AG04450 (cell line): ENCODE measurements around the gene SULT1B1. TPM values are rescaled to one million over a fixed set of nuclear protein-coding genes. Genes with fewer than 3 reads are reported as not detected.

ENCODE experiments used
- CTCF ChIA-PET: fragments of 300-600, 350-600 bp; formaldehyde crosslinking; extraction: SDS; loops from one replicate; lab custom pipeline; 2022; ENCODE audit warnings: antibody characterized with exemption, inconsistent platforms; lab: Charles Lee
- POLR2A ChIA-PET: fragments of 350-600 bp; formaldehyde crosslinking; extraction: SDS; loops from one replicate; lab custom pipeline; 2021; ENCODE audit warnings: antibody characterized with exemption, inconsistent platforms; lab: Yijun Ruan, JAX
- DNase-seq: peaks from one replicate; pipeline ENCODE4 v3.0.0-alpha.2; 2011; ENCODE audit warnings: low read depth, low spot score
- H3K27ac ChIP-seq: one replicate; pipeline ENCODE4 v1.5.1; 2012; ENCODE audit warnings: low read depth, low read length, control low read depth
- H3K27me3 ChIP-seq: one replicate; pipeline ENCODE4 v1.6.0; 2012; ENCODE audit warnings: low read length; ENCODE audit not compliant: control insufficient read depth, insufficient read depth
- H3K4me3 ChIP-seq: 2 replicates; pipeline ENCODE4 v1.5.1; 2011; ENCODE audit warnings: mild to moderate bottlenecking, low read depth, low read length, control low read depth
- H3K9me3 ChIP-seq: 2 replicates; pipeline ENCODE4 v1.5.1; 2012; ENCODE audit warnings: low read length; ENCODE audit not compliant: control insufficient read depth, insufficient read depth
- CTCF ChIP-seq: IDR thresholded peaks from 2 replicates; pipeline ENCODE4 v1.5.1; 2011; ENCODE audit warnings: low read depth, low read length, control low read depth, inconsistent platforms
- polyA plus RNA-seq: library from polyadenylated mRNA; depleted of rRNA; stranded (reverse); fragments of >200 nt; gene quantifications from 2 replicates; pipeline ENCODE4 v1.2.3, GENCODE V29; 2011

Gene SULT1B1
- polyA plus RNA-seq, 1 experiment, result not detected

- H3K4me3 ChIP-seq, result no peak overlapping the region
- CTCF ChIA-PET, result no interaction called here
- no peaks in the 10 kb centered on the region for H3K9me3 ChIP-seq
- H3K27me3 ChIP-seq, result no peaks in the 10 kb centered on the region
- POLR2A ChIA-PET, result no interaction called here
- no peak for TF ChIP-seq CTCF
- no peak for DNase-seq
- no peak overlapping the region for H3K27ac ChIP-seq
Measured at GRCh38 chr4:69713593-69713992, 46.8 kb downstream of the SULT1B1 start.

- H3K27me3 ChIP-seq, result no peaks in the 10 kb centered on the region
- no peaks in the 10 kb centered on the region for H3K9me3 ChIP-seq
- ChIA-PET CTCF (no interaction called here), POLR2A (no interaction called here)
- no peak overlapping the region for H3K27ac ChIP-seq
- no peak overlapping the region for H3K4me3 ChIP-seq
- no peak for TF ChIP-seq CTCF
- DNase-seq, result no peak
Measured at GRCh38 chr4:69710580-69710979, 49.8 kb downstream of the SULT1B1 start.

GRCh38 chr4:69708211-69708610, 52.2 kb downstream of the SULT1B1 start:
- Histone ChIP-seq H3K27ac (no peak overlapping the region), H3K4me3 (no peak overlapping the region), H3K27me3 (no peaks in the 10 kb centered on the region), H3K9me3 (no peaks in the 10 kb centered on the region)
- ChIA-PET CTCF (no interaction called here), POLR2A (no interaction called here)
- DNase-seq, result no peak
- no peak for TF ChIP-seq CTCF

GRCh38 chr4:69707807-69708206, 52.6 kb downstream of the SULT1B1 start:
- DNase-seq, result no peak
- CTCF ChIA-PET, result interaction anchor here (1.0 kb wide), 2 partner anchors 174 to 797 kb away, joined by 3 read pairs; no protein-coding TSS in a partner anchor
- no peak for TF ChIP-seq CTCF
- Histone ChIP-seq H3K4me3 (no peak overlapping the region), H3K27ac (no peak overlapping the region), H3K27me3 (no peaks in the 10 kb centered on the region), H3K9me3 (no peaks in the 10 kb centered on the region)
- POLR2A ChIA-PET, result no interaction called here

- H3K27me3 ChIP-seq, result no peaks in the 10 kb centered on the region
- no peak for DNase-seq
- TF ChIP-seq CTCF, result no peak
- no peak overlapping the region for H3K4me3 ChIP-seq
- H3K9me3 ChIP-seq, result no peaks in the 10 kb centered on the region
- H3K27ac ChIP-seq, result no peak overlapping the region
- CTCF ChIA-PET, result interaction anchor here (1.0 kb wide), 1 partner anchor 179 kb away, joined by 4 read pairs; no protein-coding TSS in a partner anchor
- POLR2A ChIA-PET, result no interaction called here
Measured at GRCh38 chr4:69702201-69702600, 58.2 kb downstream of the SULT1B1 start.
